Neural cell (in vitro differentiated cells): ENCODE results near the gene CA6.

Experiments
- CTCF ChIP-seq: fragments of 450-650 bp; IDR thresholded peaks from 2 replicates; pipeline ENCODE4 v1.5.1; 2014; ENCODE audit warnings: antibody characterized with exemption, mild to moderate bottlenecking, moderate library complexity; ENCODE audit not compliant: poor library complexity, severe bottlenecking
- EZH2 ChIP-seq: fragments of 200-600, 300-800 bp; shearing (Covaris generic), sonication (generic); IDR thresholded peaks from 2 replicates; pipeline ENCODE4 v1.6.1; 2014; ENCODE audit warnings: antibody characterized with exemption, low read length, borderline replicate concordance, mild to moderate bottlenecking; ENCODE audit not compliant: insufficient read depth, poor library complexity, severe bottlenecking
- MXI1 ChIP-seq: fragments of 450-650 bp; conservative IDR thresholded peaks from 2 replicates; pipeline ENCODE4 v1.6.1; 2014; ENCODE audit warnings: antibody characterized with exemption, mild to moderate bottlenecking; ENCODE audit not compliant: poor library complexity, severe bottlenecking
- RAD21 ChIP-seq: fragments of 450-650 bp; conservative IDR thresholded peaks from 2 replicates; pipeline ENCODE4 v1.6.1; 2014; ENCODE audit warnings: antibody characterized with exemption, mild to moderate bottlenecking, moderate library complexity
- REST ChIP-seq: IDR thresholded peaks from 2 replicates; pipeline ENCODE4 v1.6.1; 2012; ENCODE audit warnings: borderline replicate concordance
- TAF1 ChIP-seq: IDR thresholded peaks from 2 replicates; pipeline ENCODE4 v1.6.1; 2012; ENCODE audit warnings: low read depth

- TF ChIP-seq MXI1 (no peak), CTCF (no peak), RAD21 (no peak), EZH2 (no peak), REST (no peak), TAF1 (no peak)
These were observed 25.2 kb downstream of the CA6 start for GRCh38 chr1:8970870-8971337.
